22Rv1 (cell line): ENCODE measurements around the gene DENND1B.

Source experiments
- H3K27ac ChIP-seq: fragments of 450-650 bp; 2 replicates; pipeline ENCODE4 v1.5.1; 2017
- CTCF ChIP-seq: fragments of 450-650 bp; IDR thresholded peaks from 2 replicates; pipeline ENCODE4 v1.5.1; 2017; ENCODE audit warnings: mild to moderate bottlenecking
- ZFX ChIP-seq: fragments of 450-650 bp; IDR thresholded peaks from 2 replicates; pipeline ENCODE4 v1.6.1; 2017; ENCODE audit warnings: antibody characterized with exemption, borderline replicate concordance

The DENND1B gene

GRCh38 chr1:197782722-197783360, 7.6 kb upstream of the DENND1B start:
- H3K27ac ChIP-seq = peak overlapping the region; percentile 81
- TF ChIP-seq ZFX (no peak), CTCF (no peak)

GRCh38 chr1:197781968-197782721, 6.9 kb upstream of the DENND1B start:
- peak overlapping the region; percentile 81 for H3K27ac ChIP-seq
- no peak for TF ChIP-seq ZFX
- no peak for TF ChIP-seq CTCF

- TF ChIP-seq CTCF (no peak), ZFX (no peak)
- H3K27ac ChIP-seq = no peak overlapping the region
These were observed 4.6 kb upstream of the DENND1B start for GRCh38 chr1:197779921-197780320.

GRCh38 chr1:197778366-197778945, 3.2 kb upstream of the DENND1B start:
- no peak overlapping the region for H3K27ac ChIP-seq
- TF ChIP-seq CTCF = no peak
- no peak for TF ChIP-seq ZFX

- peak overlapping the region; percentile 73 for H3K27ac ChIP-seq
- TF ChIP-seq CTCF (no peak), ZFX (no peak)
These were observed 1.2 kb upstream of the DENND1B start for GRCh38 chr1:197776351-197777105.

GRCh38 chr1:197774466-197775281, 606 bp downstream of the DENND1B start:
- H3K27ac ChIP-seq = peak overlapping the region; percentile 73
- TF ChIP-seq ZFX (0 out of 2 replicates have a peak, but pooled peaks have one; percentile 39), CTCF (no peak)
